H1 (cell line): ENCODE results near the gene RERE. TPM values are rescaled to one million over a fixed set of nuclear protein-coding genes. Genes with fewer than 3 reads are reported as not detected.

ENCODE experiments used
- RAD21 ChIP-seq, 2 experiments: IDR thresholded peaks in 1 of 2; conservative IDR thresholded peaks in 1 of 2; 2 replicates each; pipeline ENCODE4 v1.6.1; 2011; ENCODE audit warnings: low read depth in 2 of 2, low read length in 2 of 2, improper control_type of control experiment in 1 of 2, inconsistent platforms in 1 of 2, mild to moderate bottlenecking in 1 of 2, moderate library complexity in 1 of 2
- polyA plus RNA-seq, 7 experiments: library from polyadenylated mRNA; depleted of rRNA in 3 of 7; stranded (reverse) in 5 of 7; unstranded in 2 of 7; fragments of >200 nt in 5 of 7; fragments of 200-250 nt in 2 of 7; gene quantifications; 1 replicate in 5 of 7; 2 replicates in 1 of 7; 4 replicates in 1 of 7; pipeline versions ENCODE4 v1.2.1 to v1.2.3, GENCODE V29; 2011 to 2013; ENCODE audit warnings: missing spikeins in 2 of 7, mixed read lengths in 2 of 7
- total RNA-seq: library from RNA; stranded (reverse); fragmentation: NEBNext Ultra II Directional; extraction: Animal tissue kit (Norgen Biotek cat#: 25700); gene quantifications from 2 replicates; pipeline ENCODE4 v1.2.1, GENCODE V29; 2021
- TF ChIP-seq, protein P1 (sequence below): IDR thresholded peaks from 2 replicates; pipeline ENCODE4 v1.6.1; 2011; ENCODE audit warnings: low read length, improper control_type of control experiment

Gene RERE
- total and polyA plus RNA-seq, 2 of the 8 experiments (the other 6 are each of a cell fraction or from before 2014, with no cell fraction given) = 15.3 to 142 TPM

DNA sequence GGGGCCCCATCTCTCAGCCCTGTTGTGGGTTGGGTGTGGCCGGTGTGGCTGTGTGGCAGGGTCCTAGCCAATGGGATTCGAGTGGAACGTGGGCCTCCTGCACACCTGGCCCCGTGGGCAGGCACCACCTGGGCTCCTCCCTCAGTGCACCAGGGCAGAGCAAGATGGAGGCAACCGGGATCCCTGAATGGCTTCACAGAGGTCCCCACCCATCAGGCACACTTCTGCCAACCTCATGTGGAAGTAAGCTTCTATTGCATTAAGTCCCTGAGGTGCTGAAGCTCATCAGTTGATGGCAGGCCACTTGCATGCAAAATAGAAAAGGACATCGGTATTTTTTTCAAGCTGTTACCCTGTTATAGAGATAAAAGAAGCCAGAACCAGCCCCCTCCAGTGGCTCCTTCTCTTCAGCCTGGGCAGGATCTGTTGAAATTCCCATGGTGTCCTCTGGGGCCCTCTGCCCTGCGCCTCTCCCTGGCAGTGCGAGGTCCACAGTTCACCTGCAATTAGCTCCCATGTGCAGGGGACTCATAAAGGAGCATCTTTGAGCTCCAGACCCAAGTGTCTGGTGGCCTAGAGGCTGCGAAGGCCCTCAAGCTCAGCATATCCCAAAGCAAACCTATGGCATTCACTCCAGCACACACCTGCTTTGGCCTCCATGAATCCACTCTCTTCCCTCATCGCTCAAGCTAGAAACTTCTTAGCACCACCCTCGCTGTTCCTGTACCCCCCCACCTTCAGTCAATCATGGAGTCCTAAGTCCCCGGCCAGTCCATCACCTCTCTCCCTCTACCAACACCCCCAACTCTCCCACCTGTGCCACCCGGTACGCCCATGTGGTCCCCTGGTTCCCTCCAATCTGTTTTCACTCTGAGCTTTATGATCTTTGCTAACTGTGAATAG is 501.6 kb downstream of the RERE start (continued):
- TF ChIP-seq RAD21 (IDR thresholded peaks at IDR 0.05 in 1 of 2, conservative IDR thresholded peaks at IDR 0.05 in 1 of 2; ENCODE audit: low read depth in 2 of 2, low read length in 2 of 2) = peak; percentile 25 to 43; a peak in 3 of 4 replicates
- TF ChIP-seq, protein P1, sequence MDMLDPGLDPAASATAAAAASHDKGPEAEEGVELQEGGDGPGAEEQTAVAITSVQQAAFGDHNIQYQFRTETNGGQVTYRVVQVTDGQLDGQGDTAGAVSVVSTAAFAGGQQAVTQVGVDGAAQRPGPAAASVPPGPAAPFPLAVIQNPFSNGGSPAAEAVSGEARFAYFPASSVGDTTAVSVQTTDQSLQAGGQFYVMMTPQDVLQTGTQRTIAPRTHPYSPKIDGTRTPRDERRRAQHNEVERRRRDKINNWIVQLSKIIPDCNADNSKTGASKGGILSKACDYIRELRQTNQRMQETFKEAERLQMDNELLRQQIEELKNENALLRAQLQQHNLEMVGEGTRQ = no peak
